Endothelial cell of umbilical vein (primary cell): ENCODE measurements around the gene RBM26.

Experiments
- FOS ChIP-seq: IDR thresholded peaks from 2 replicates; pipeline ENCODE4 v1.6.1; 2011; ENCODE audit warnings: mild to moderate bottlenecking, low read length, moderate library complexity, borderline replicate concordance; ENCODE audit not compliant: insufficient read depth
- POLR2A ChIP-seq: IDR thresholded peaks from 2 replicates; pipeline ENCODE4 v1.6.1; 2012; ENCODE audit warnings: low read depth, mild to moderate bottlenecking, control low read depth, low read length
- POLR2AphosphoS5 ChIP-seq: IDR thresholded peaks from 2 replicates; pipeline ENCODE4 v1.6.1; 2012; ENCODE audit warnings: low read depth, mild to moderate bottlenecking, control low read depth, low read length, moderate library complexity; ENCODE audit not compliant: insufficient read depth
- TF ChIP-seq, protein P1 (sequence below), 2 donors: IDR thresholded peaks; 1 replicate in 1 of 2; 2 replicates in 1 of 2; pipeline ENCODE4 v1.5.1; 2011; ENCODE audit warnings: low read length in 2 of 2, mild to moderate bottlenecking in 2 of 2, moderate library complexity in 2 of 2, control low read depth in 1 of 2, inconsistent platforms in 1 of 2, low read depth in 1 of 2; ENCODE audit not compliant: insufficient read depth in 1 of 2; ENCODE audit errors: extremely low read depth in 1 of 2

DNA sequence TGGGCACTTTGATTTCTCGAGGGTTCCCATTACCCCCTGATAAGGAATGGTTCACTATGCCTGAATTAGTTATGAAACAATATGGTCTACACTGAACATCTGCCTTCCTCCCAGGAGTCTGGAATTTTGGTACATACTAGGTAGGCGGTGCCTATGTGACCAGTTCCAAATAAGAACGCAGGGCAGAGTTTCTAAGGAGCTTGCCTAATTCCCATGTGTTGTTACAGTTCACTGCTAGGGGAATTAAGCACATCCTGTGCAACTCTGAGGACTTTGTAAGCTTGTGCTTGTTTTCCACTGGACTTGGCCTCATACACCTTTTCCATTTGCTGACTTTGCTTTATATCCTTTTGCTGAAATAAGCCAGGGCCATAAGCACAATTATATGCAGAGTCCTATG lies 29.2 kb downstream of the RBM26 start:
- TF ChIP-seq POLR2A: no peak
- TF ChIP-seq, protein P1, sequence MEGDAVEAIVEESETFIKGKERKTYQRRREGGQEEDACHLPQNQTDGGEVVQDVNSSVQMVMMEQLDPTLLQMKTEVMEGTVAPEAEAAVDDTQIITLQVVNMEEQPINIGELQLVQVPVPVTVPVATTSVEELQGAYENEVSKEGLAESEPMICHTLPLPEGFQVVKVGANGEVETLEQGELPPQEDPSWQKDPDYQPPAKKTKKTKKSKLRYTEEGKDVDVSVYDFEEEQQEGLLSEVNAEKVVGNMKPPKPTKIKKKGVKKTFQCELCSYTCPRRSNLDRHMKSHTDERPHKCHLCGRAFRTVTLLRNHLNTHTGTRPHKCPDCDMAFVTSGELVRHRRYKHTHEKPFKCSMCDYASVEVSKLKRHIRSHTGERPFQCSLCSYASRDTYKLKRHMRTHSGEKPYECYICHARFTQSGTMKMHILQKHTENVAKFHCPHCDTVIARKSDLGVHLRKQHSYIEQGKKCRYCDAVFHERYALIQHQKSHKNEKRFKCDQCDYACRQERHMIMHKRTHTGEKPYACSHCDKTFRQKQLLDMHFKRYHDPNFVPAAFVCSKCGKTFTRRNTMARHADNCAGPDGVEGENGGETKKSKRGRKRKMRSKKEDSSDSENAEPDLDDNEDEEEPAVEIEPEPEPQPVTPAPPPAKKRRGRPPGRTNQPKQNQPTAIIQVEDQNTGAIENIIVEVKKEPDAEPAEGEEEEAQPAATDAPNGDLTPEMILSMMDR (IDR thresholded peaks at IDR 0.05; ENCODE audit: extremely low read depth in 1 of 2, insufficient read depth in 1 of 2, low read depth in 1 of 2, low read length in 2 of 2): no peak
- no peak for TF ChIP-seq POLR2AphosphoS5
- no peak for TF ChIP-seq FOS
